Measurements from ENCODE around the gene PRDM11.

The PRDM11 gene

GRCh38 chr11:45218705-45219104 lies 72.3 kb downstream of the PRDM11 start:
- Histone ChIP-seq H3K9ac (ENCODE audit: low read length) (no peak overlapping the region), H3K4me2 (ENCODE audit: low read length) (no peak overlapping the region), H4K20me1 (ENCODE audit: insufficient read depth, low read length) (no peaks in the 10 kb centered on the region), H3K27me3 (ENCODE audit: insufficient read depth, low read length) (no peaks in the 10 kb centered on the region), H3K79me2 (ENCODE audit: insufficient read depth, low read length) (no peaks in the 10 kb centered on the region), H3F3A (ENCODE audit: insufficient read depth, low read length) (no peaks in the 10 kb centered on the region), H3K9me2 (ENCODE audit: low read depth, low read length) (no peaks in the 10 kb centered on the region), H3K36me3 (ENCODE audit: insufficient read depth, low read length) (no peaks in the 10 kb centered on the region), H3K4me1 (ENCODE audit: insufficient read depth, low read length, severe bottlenecking) (no peaks in the 10 kb centered on the region), H3K9me3 (ENCODE audit: low read length) (no peaks in the 10 kb centered on the region), H3K27ac (ENCODE audit: low read depth, low read length, poor library complexity, severe bottlenecking) (no peak overlapping the region), H3K4me3 (ENCODE audit: low read depth, low read length, poor library complexity, severe bottlenecking) (no peak overlapping the region), H2AFZ (ENCODE audit: low read length) (no peak overlapping the region)
- TF ChIP-seq CTCF (IDR thresholded peaks at IDR 0.05; ENCODE audit: low read length) = no peak
- no peak for TF ChIP-seq EZH2 (IDR thresholded peaks at IDR 0.05; ENCODE audit: borderline replicate concordance, low read length)

GRCh38 chr11:45219411-45219810 lies 73.0 kb downstream of the PRDM11 start:
- H3K4me1 ChIP-seq (ENCODE audit: insufficient read depth, low read length, severe bottlenecking) = no peaks in the 10 kb centered on the region
- TF ChIP-seq EZH2 (IDR thresholded peaks at IDR 0.05; ENCODE audit: borderline replicate concordance, low read length) = no peak
- no peak for TF ChIP-seq CTCF (IDR thresholded peaks at IDR 0.05; ENCODE audit: low read length)
- H3K4me3 ChIP-seq (ENCODE audit: low read depth, low read length, poor library complexity, severe bottlenecking) = no peak overlapping the region
- H3K27me3 ChIP-seq (ENCODE audit: insufficient read depth, low read length) = no peaks in the 10 kb centered on the region
- no peak overlapping the region for H3K9ac ChIP-seq (ENCODE audit: low read length)
- H3K4me2 ChIP-seq (ENCODE audit: low read length) = no peak overlapping the region
- no peaks in the 10 kb centered on the region for H3K9me3 ChIP-seq (ENCODE audit: low read length)
- no peak overlapping the region for H2AFZ ChIP-seq (ENCODE audit: low read length)
- no peaks in the 10 kb centered on the region for H3K36me3 ChIP-seq (ENCODE audit: insufficient read depth, low read length)
- H3K79me2 ChIP-seq (ENCODE audit: insufficient read depth, low read length) = no peaks in the 10 kb centered on the region
- H3K9me2 ChIP-seq (ENCODE audit: low read depth, low read length) = no peaks in the 10 kb centered on the region
- H3F3A ChIP-seq (ENCODE audit: insufficient read depth, low read length) = no peaks in the 10 kb centered on the region
- no peaks in the 10 kb centered on the region for H4K20me1 ChIP-seq (ENCODE audit: insufficient read depth, low read length)
- H3K27ac ChIP-seq (ENCODE audit: low read depth, low read length, poor library complexity, severe bottlenecking) = no peak overlapping the region

GRCh38 chr11:45223496-45223895 lies 77.1 kb downstream of the PRDM11 start:
- Histone ChIP-seq H3K4me1 (ENCODE audit: insufficient read depth, low read length, severe bottlenecking) (no peaks in the 10 kb centered on the region), H3K9me2 (ENCODE audit: low read depth, low read length) (no peaks in the 10 kb centered on the region), H3K4me3 (ENCODE audit: low read depth, low read length, poor library complexity, severe bottlenecking) (no peak overlapping the region), H4K20me1 (ENCODE audit: insufficient read depth, low read length) (no peaks in the 10 kb centered on the region), H3K4me2 (ENCODE audit: low read length) (no peak overlapping the region), H3F3A (ENCODE audit: insufficient read depth, low read length) (no peaks in the 10 kb centered on the region), H3K79me2 (ENCODE audit: insufficient read depth, low read length) (no peaks in the 10 kb centered on the region), H3K36me3 (ENCODE audit: insufficient read depth, low read length) (no peaks in the 10 kb centered on the region), H3K27ac (ENCODE audit: low read depth, low read length, poor library complexity, severe bottlenecking) (no peak overlapping the region), H2AFZ (ENCODE audit: low read length) (no peak overlapping the region), H3K27me3 (ENCODE audit: insufficient read depth, low read length) (no peaks in the 10 kb centered on the region), H3K9me3 (ENCODE audit: low read length) (no peaks in the 10 kb centered on the region), H3K9ac (ENCODE audit: low read length) (no peak overlapping the region)
- TF ChIP-seq EZH2 (IDR thresholded peaks at IDR 0.05; ENCODE audit: borderline replicate concordance, low read length) (no peak), CTCF (IDR thresholded peaks at IDR 0.05; ENCODE audit: low read length) (no peak)

Measured in OCI-LY1 (cell line).